ENCODE data around the gene MTA1. TPM values are rescaled to one million over a fixed set of nuclear protein-coding genes. Genes with fewer than 3 reads are reported as not detected.

The MTA1 gene
- total RNA-seq, 1 donor from 2014 or later, result 192 TPM

DNA sequence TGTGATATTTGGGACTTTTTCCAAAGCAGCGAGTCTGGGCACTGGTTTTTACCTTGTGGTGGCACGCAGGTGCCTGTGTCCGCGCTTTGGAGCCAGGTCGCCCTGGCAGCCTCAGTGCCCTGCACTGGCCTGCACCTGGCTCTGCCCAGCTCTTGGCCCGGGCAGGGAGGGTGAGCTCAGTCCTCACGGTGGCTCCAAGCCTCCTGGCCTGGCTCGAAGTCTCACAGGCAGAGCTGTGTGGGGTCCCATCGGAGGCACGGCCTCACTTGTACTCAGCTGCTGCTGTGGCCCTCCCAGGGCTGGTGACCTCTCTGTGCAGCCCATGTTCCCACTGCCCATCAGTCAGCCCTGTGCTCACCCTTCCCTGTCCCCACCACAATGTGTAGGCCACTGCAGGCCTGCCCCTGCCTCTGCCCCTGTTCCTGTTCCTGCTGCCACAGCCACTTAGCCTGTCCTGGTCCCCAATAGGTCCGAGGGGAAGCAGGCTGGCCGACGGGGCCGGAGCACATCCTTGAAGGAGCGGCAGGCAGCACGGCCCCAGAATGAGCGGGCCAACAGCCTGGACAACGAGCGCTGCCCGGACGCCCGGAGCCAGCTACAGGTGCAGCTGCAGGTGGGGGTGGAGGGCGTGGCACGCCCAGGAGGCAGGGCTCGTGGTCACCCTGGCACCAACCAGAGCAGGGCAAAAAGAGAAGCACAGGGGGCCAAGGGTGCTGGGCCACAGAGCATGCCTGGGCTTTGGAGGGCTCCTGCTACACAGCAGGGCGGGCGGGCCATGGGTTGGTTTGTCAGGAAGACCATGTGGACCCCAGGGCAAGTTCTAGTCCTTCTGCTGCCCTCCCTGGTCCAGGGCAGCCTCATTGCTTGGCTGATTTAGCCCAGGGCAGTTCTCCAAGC lies 37.9 kb upstream of the MTA1 start:
- H3K4me3 ChIP-seq, result no peak overlapping the region
- no peak for DNase-seq
- no peaks in the 10 kb centered on the region for H3K9me3 ChIP-seq (replicated peaks)
- peaks cover 57% of the 10 kb centered on the region for H3K36me3 ChIP-seq
- no peaks in the 10 kb centered on the region for H3K4me1 ChIP-seq
- TF ChIP-seq, protein P1, sequence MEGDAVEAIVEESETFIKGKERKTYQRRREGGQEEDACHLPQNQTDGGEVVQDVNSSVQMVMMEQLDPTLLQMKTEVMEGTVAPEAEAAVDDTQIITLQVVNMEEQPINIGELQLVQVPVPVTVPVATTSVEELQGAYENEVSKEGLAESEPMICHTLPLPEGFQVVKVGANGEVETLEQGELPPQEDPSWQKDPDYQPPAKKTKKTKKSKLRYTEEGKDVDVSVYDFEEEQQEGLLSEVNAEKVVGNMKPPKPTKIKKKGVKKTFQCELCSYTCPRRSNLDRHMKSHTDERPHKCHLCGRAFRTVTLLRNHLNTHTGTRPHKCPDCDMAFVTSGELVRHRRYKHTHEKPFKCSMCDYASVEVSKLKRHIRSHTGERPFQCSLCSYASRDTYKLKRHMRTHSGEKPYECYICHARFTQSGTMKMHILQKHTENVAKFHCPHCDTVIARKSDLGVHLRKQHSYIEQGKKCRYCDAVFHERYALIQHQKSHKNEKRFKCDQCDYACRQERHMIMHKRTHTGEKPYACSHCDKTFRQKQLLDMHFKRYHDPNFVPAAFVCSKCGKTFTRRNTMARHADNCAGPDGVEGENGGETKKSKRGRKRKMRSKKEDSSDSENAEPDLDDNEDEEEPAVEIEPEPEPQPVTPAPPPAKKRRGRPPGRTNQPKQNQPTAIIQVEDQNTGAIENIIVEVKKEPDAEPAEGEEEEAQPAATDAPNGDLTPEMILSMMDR (IDR thresholded peaks at IDR 0.05; ENCODE audit: borderline replicate concordance), result no peak
- intact Hi-C loops (cut with micrococcal nuclease), result no loop called here
- H3K27me3 ChIP-seq (ENCODE audit: low read depth), result no peaks in the 10 kb centered on the region
- no peak overlapping the region for H3K27ac ChIP-seq (replicated peaks)

DNA sequence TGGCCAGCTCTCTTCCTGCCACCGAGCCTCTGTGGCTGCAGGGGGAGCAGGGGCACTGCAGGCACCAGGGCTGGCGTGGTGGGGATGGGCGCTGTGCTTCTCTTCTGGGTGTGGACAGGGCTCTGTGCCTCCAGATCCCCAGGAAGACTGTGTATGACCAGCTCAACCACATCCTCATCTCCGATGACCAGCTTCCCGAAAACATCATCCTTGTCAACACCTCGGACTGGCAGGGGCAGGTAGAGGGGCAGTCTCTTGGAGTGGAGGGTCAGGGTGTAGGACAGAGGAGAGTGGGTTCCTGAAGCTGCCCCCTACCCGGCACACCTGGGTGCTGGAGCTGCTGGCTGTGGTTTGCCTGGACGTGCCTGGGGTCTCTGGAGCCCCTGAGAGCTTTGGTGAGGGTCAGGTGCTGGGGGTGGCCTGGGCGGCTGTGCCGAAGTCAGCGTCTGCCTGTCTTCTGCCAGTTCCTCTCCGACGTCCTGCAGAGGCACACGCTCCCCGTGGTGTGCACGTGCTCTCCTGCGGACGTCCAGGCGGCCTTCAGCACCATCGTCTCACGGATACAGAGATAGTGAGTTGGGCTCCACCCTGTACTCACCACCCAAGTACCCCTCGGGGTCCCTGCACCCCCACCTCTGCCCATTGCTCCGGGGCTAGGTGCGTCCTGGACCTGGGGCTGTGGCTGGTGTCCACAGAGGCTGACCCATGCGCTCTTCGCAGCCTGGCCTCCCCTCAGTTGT lies 37.1 kb upstream of the MTA1 start:
- Histone ChIP-seq H3K4me3 (no peak overlapping the region), H3K27ac (replicated peaks) (no peak overlapping the region), H3K9me3 (replicated peaks) (no peaks in the 10 kb centered on the region), H3K27me3 (ENCODE audit: low read depth) (no peaks in the 10 kb centered on the region), H3K4me1 (no peaks in the 10 kb centered on the region), H3K36me3 (peaks cover 65% of the 10 kb centered on the region)
- intact Hi-C loops (cut with micrococcal nuclease), result no loop called here
- no peak for DNase-seq
- TF ChIP-seq, protein P1 (IDR thresholded peaks at IDR 0.05; ENCODE audit: borderline replicate concordance), result no peak

DNA sequence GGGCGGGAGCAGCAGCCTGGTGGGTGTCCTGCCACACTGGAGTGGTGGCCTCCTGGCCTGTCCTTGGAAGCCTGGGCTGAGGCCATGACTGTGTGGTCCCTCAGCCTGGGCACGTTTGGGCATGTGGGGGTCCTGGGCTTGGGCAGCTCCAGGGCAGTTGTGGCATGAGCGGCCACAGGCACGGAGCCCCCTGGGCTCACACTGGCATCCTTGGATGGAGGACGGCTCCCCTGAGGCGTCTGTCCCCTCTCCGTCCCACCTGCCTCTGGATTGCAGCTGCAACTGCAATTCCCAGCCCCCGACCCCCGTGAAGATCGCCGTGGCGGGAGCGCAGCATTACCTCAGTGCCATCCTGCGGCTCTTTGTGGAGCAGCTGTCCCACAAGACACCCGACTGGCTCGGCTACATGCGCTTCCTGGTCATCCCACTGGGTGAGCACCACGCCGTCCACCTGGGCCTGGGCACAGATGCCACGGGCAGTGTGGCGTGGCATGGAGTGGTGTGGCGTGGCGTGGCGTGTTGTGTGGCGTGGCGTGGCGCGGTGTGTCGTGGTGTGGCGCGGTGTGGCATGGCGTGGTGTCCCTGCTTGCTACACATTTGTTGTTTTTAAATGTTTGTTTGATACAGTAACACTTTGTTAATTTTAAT lies 36.4 kb upstream of the MTA1 start:
- Histone ChIP-seq H3K9me3 (replicated peaks) (no peaks in the 10 kb centered on the region), H3K27ac (replicated peaks) (no peak overlapping the region), H3K27me3 (ENCODE audit: low read depth) (no peaks in the 10 kb centered on the region), H3K36me3 (peaks cover 69% of the 10 kb centered on the region), H3K4me3 (no peak overlapping the region), H3K4me1 (no peaks in the 10 kb centered on the region)
- DNase-seq, result no peak
- intact Hi-C loops (cut with micrococcal nuclease), result no loop called here
- TF ChIP-seq, protein P1 (IDR thresholded peaks at IDR 0.05; ENCODE audit: borderline replicate concordance), result no peak

DNA sequence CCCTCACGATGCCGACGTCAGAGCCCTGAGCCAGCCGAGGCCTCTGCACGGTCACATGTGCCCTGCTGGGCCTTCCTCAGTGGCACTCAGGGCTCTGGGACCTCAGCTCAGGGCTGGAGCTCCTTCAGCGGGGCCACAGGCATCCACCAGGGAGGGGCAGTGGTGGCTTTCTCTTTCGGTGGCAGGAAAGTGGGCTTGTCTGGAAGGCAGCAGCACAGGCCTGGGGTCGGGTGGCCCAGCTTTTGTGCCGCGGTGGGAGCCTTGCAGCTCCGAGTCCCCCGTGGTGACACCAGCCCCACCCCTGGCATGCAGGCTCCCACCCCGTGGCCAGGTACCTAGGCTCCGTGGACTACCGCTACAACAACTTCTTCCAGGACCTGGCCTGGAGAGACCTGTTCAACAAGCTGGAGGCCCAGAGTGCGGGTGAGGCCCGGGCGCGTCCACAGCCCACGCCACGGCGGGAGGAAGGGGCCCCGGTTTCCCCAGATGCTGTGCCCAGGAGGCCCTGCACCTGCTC lies 35.5 kb upstream of the MTA1 start:
- no peak for DNase-seq
- H3K36me3 ChIP-seq, result peaks cover 69% of the 10 kb centered on the region
- intact Hi-C loops (cut with micrococcal nuclease), result no loop called here
- no peak overlapping the region for H3K27ac ChIP-seq (replicated peaks)
- TF ChIP-seq, protein P1 (IDR thresholded peaks at IDR 0.05; ENCODE audit: borderline replicate concordance), result no peak
- no peaks in the 10 kb centered on the region for H3K4me1 ChIP-seq
- no peaks in the 10 kb centered on the region for H3K9me3 ChIP-seq (replicated peaks)
- H3K27me3 ChIP-seq (ENCODE audit: low read depth), result no peaks in the 10 kb centered on the region
- H3K4me3 ChIP-seq, result no peak overlapping the region

DNA sequence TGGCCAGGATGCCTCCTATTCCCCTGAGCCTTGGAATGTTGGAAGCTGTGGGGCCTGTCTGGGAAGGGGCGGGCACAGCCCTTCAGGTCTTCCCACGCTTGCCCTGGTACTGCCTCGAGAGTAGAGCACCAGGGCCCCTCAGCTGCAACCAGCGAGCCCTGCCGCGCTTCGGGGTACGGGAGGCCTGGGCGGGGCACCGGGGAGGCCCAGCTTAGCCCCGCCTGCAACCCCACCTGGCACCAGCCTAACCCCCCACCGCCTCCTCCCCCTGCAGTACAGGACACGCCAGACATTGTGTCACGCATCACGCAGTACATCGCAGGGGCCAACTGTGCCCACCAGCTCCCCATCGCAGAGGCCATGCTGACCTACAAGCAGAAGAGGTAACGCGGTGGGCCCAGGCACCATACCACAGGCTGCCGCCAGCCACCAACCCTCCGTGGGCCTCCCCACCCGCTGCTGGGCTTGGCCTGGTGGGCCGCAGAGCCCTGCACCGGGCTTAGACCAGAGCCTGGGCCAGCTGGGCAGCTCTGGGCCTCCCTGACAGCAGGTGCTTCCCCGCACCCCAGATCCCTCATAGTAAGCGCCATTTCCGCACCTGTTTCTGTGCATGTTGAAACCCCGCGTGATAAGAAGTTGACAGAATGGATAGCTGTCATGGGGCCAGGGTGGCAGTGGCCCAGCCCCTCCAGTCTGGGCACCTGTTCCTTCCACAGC lies 34.9 kb upstream of the MTA1 start:
- TF ChIP-seq, protein P1 (IDR thresholded peaks at IDR 0.05; ENCODE audit: borderline replicate concordance), result no peak
- Histone ChIP-seq H3K36me3 (peaks cover 68% of the 10 kb centered on the region), H3K27ac (replicated peaks) (no peak overlapping the region), H3K27me3 (ENCODE audit: low read depth) (no peaks in the 10 kb centered on the region), H3K4me1 (no peaks in the 10 kb centered on the region), H3K4me3 (no peak overlapping the region), H3K9me3 (replicated peaks) (no peaks in the 10 kb centered on the region)
- DNase-seq, result peak; percentile 13
- intact Hi-C loops (cut with micrococcal nuclease), result no loop called here

All from left ventricle myocardium inferior (tissue), 1 donor.